ENCODE data around the gene CDK5. TPM values are rescaled to one million over a fixed set of nuclear protein-coding genes. Genes with fewer than 3 reads are reported as not detected.

CDK5 gene
- total and polyA plus RNA-seq, 9 of the 15 experiments (the other 6 are each of a cell fraction or from before 2014, with no cell fraction given), result 3.2 to 38.0 (median 27.5) TPM

DNA sequence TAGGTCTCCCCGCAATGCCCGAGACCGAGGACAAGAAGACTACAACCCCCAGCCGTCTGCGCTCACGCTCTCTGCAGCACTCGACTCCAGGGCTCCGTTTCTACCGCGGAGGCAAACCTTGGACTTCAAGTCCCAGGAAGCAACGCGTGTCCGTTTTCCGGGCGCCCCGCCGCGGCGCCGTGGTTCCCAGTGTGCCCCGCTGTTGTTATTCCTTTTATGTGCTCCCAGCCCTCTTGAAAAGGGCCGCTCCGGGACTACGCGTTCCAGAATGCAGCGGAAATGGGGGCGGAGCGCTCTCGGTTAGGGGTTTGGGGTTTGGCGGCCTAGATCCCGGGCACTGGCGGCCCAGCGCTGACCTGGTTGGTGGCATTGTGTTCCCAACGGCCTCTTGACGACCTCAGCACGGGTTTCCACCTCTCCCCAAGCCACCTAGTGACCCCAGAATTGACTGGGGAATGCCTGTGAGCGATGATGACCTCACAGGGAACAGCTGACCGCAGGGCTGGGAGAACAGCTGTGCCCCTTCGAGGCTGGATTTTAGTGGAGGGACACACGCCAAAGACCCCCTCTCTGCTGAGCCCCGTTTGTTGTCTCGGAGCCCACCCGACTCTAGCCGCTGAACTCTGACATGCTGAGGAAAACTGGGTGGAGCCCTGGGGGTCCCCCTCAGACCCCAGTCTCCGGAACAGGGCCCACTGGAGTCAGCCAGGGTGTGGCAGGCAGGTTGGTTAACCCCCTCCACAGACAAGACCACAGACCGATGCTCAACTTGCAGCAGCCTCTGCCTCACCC lies 488 bp upstream of the CDK5 start (continued):
- TF ChIP-seq ZKSCAN3 (CRISPR knock-in tag; IDR thresholded peaks at IDR 0.05), result no peak
- no peak for TF ChIP-seq SIRT6 (IDR thresholded peaks at IDR 0.05; ENCODE audit: low read depth, low read length)
- TF ChIP-seq JUN (IDR thresholded peaks at IDR 0.05; ENCODE audit: borderline replicate concordance, low read depth, low read length), result peak; percentile 73; the same call in 1 of the 2 replicates
- no peak for TF ChIP-seq JUN (CRISPR knock-in tag; IDR thresholded peaks at IDR 0.05; ENCODE audit: borderline replicate concordance)
- TF ChIP-seq SIN3A (IDR thresholded peaks at IDR 0.05; ENCODE audit: borderline replicate concordance in 2 of 2, control insufficient read depth in 1 of 2, low read depth in 2 of 2, low read length in 2 of 2), result peak; percentile 90 to 95; a peak in 3 of 4 replicates
- peak; percentile 76; the same call in 1 of the 2 replicates for TF ChIP-seq MTA1 (IDR thresholded peaks at IDR 0.05; ENCODE audit: borderline replicate concordance)
- TF ChIP-seq, protein P1, sequence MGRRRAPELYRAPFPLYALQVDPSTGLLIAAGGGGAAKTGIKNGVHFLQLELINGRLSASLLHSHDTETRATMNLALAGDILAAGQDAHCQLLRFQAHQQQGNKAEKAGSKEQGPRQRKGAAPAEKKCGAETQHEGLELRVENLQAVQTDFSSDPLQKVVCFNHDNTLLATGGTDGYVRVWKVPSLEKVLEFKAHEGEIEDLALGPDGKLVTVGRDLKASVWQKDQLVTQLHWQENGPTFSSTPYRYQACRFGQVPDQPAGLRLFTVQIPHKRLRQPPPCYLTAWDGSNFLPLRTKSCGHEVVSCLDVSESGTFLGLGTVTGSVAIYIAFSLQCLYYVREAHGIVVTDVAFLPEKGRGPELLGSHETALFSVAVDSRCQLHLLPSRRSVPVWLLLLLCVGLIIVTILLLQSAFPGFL (CRISPR knock-in tag; IDR thresholded peaks at IDR 0.05), result 0 out of 2 replicates have a peak, but pooled peaks have one; percentile 10
- TF ChIP-seq FIP1L1 (IDR thresholded peaks at IDR 0.05; ENCODE audit: low read depth, low read length, poor library complexity, severe bottlenecking), result peak; percentile 1
- no peak; the same call in 1 of the 2 replicates for TF ChIP-seq RUNX1 (IDR thresholded peaks at IDR 0.05; ENCODE audit: low read depth)
- no peak for TF ChIP-seq EHMT2 (IDR thresholded peaks at IDR 0.05)
- no peak for TF ChIP-seq ZNF444 (CRISPR knock-in tag; IDR thresholded peaks at IDR 0.05)
- no peak for TF ChIP-seq HDAC6 (IDR thresholded peaks at IDR 0.05; ENCODE audit: low read depth, low read length)
- no peak for TF ChIP-seq NFE2 (IDR thresholded peaks at IDR 0.05; ENCODE audit: low read depth)
- no peak for TF ChIP-seq MIER1 (IDR thresholded peaks at IDR 0.05; ENCODE audit: low read depth)
- TF ChIP-seq, protein P2, sequence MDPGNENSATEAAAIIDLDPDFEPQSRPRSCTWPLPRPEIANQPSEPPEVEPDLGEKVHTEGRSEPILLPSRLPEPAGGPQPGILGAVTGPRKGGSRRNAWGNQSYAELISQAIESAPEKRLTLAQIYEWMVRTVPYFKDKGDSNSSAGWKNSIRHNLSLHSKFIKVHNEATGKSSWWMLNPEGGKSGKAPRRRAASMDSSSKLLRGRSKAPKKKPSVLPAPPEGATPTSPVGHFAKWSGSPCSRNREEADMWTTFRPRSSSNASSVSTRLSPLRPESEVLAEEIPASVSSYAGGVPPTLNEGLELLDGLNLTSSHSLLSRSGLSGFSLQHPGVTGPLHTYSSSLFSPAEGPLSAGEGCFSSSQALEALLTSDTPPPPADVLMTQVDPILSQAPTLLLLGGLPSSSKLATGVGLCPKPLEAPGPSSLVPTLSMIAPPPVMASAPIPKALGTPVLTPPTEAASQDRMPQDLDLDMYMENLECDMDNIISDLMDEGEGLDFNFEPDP (CRISPR knock-in tag; IDR thresholded peaks at IDR 0.05), result no peak
- TF ChIP-seq ZNF57 (CRISPR knock-in tag; IDR thresholded peaks at IDR 0.05), result no peak
- TF ChIP-seq FOXK2 (conservative IDR thresholded peaks at IDR 0.05 in 1 of 2, IDR thresholded peaks at IDR 0.05 in 1 of 2; ENCODE audit: low read depth in 2 of 2), result peak; percentile 97 to 98
- TF ChIP-seq CHD2 (IDR thresholded peaks at IDR 0.05; ENCODE audit: low read depth, low read length), result 0 out of 2 replicates have a peak, but pooled peaks have one; percentile 21
- TF ChIP-seq, protein P3, sequence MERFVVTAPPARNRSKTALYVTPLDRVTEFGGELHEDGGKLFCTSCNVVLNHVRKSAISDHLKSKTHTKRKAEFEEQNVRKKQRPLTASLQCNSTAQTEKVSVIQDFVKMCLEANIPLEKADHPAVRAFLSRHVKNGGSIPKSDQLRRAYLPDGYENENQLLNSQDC (CRISPR knock-in tag; IDR thresholded peaks at IDR 0.05), result peak; percentile 51; the same call in 1 of the 2 replicates
- no peak for TF ChIP-seq U2AF2 (optimal IDR thresholded peaks at IDR 0.05; ENCODE audit: low read depth, low read length)
- 0 out of 2 replicates have a peak, but pooled peaks have one; percentile 26 for TF ChIP-seq SRSF3 (IDR thresholded peaks at IDR 0.05; ENCODE audit: insufficient read depth, low read length)
- TF ChIP-seq POLR2G (IDR thresholded peaks at IDR 0.05; ENCODE audit: low read depth, low read length), result peak; percentile 96
- TF ChIP-seq ELF4 (CRISPR knock-in tag; IDR thresholded peaks at IDR 0.05), result no peak
- TF ChIP-seq KLF6 (CRISPR knock-in tag; IDR thresholded peaks at IDR 0.05; ENCODE audit: borderline replicate concordance), result 0 out of 2 replicates have a peak, but pooled peaks have one; percentile 4
- TF ChIP-seq KDM2B (CRISPR knock-in tag; IDR thresholded peaks at IDR 0.05), result 0 out of 2 replicates have a peak, but pooled peaks have one; percentile 52
- no peak for TF ChIP-seq ZNF41 (CRISPR knock-in tag; conservative IDR thresholded peaks at IDR 0.05)

Data from K562 (cell line).